Activated CD8-positive, alpha-beta memory T cell treated with anti-CD3 and anti-CD28 coated beads, Interleukin-2, amount 50 U/mL, for 48 hours (primary cell): ENCODE data around the gene SLC22A23.

ENCODE experiments used
- DNase-seq: peaks from one replicate; pipeline ENCODE4 v3.0.0-alpha.2; 2020

Gene SLC22A23

GRCh38 chr6:3468585-3468984 is 11.7 kb upstream of the SLC22A23 start:
- DNase-seq = no peak

DNA sequence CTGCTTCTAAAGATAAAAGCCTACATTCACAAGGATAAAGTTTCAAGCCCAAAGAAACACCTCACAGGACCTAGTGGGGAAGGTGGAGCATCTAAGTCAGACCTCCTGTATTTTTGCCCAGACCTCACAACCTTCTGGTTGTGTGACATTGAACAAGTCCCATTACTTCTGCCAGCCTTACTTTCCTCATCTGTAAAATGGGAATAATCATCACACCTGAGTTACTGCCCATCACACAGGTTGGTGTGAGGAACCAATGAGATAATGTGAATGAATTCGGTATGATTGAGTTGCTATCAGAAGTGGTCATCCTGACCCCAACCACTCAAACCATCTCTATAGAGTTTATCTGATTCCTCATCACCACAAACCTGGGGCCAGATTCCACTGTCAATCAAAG is 11.1 kb upstream of the SLC22A23 start:
- no peak for DNase-seq

GRCh38 chr6:3466488-3467219 is 9.8 kb upstream of the SLC22A23 start:
- DNase-seq = no peak

- no peak for DNase-seq
Measured at GRCh38 chr6:3460253-3460652, 3.4 kb upstream of the SLC22A23 start.

DNA sequence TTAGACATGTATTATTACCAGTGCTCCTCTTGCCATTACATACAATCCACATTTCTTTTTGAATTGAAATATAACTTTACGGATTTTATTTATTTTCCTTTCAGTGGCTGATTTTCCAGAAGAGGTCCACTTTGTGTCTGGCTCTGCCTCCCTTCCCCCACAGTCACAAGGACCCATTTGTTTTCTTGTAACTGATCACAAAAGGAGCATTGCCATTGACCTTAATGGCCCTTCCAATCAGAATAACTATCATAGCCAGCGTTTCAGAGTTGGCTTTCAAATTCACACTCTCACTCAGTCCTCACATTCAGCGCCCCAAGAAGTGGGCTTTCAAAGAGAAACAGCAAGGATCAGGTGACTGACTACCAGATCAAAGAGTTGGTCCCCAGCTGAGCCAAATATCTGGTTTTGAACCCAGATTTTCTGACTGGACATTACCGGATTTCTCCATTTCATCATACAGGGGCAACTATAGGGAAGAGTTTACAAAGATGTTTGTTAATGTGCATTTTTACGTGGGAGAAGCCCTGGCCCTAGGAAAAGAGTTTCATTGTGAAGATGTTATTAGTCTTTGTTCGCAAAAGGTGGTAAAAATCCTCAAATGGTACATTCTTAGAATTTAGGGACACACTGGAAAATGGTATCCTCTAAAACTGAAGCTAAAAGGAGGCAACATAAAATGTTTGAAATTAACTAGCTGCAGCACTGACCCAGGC is 2.0 kb upstream of the SLC22A23 start:
- DNase-seq = no peak

GRCh38 chr6:3457710-3458602 is 1.1 kb upstream of the SLC22A23 start:
- no peak for DNase-seq

GRCh38 chr6:3456395-3456897 is 404 bp downstream of the SLC22A23 start:
- DNase-seq = no peak

DNA sequence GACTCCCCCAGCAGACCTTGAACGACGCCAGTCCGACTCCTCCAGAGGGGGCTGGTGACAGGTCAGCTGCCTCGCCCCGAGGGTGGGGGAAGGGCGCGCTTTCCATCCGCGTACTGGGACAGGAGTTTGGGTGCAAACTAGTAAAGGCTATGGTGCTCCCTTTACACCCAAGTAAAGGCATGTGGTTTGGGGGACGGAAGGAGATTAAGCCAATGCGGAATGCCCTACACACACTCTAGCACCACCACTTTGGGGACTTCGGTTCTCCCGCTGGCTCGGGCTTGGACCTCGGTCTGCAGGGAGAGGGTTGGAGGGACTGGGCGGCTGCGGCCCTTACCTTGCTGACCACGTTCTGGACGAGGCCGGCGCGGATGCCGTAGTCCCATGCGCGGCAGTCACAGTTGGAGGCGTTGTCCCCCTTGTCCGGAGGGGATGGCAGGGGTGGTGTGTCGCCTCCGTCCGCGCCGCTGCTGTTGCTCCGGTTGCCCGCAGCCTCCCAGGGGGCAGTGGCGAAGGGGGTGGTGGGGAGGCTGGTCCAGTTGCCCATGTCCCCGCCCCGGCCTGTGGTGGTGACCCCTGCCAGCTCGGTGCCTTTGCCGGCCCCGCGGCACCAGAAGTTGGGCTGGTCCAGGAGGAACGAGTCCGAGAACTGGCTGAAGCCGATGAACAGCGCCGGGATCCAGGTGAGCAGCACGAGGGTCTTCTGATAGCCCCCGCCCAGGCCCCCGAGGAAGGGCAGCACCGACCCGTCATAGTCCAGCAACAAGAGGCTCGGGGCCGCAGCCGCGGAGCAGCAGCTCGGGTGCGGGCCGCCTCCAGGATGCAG is 1.1 kb downstream of the SLC22A23 start:
- DNase-seq = peak; percentile 61

- DNase-seq = peak; percentile 62
Measured at GRCh38 chr6:3455147-3455568, 1.7 kb downstream of the SLC22A23 start.

DNA sequence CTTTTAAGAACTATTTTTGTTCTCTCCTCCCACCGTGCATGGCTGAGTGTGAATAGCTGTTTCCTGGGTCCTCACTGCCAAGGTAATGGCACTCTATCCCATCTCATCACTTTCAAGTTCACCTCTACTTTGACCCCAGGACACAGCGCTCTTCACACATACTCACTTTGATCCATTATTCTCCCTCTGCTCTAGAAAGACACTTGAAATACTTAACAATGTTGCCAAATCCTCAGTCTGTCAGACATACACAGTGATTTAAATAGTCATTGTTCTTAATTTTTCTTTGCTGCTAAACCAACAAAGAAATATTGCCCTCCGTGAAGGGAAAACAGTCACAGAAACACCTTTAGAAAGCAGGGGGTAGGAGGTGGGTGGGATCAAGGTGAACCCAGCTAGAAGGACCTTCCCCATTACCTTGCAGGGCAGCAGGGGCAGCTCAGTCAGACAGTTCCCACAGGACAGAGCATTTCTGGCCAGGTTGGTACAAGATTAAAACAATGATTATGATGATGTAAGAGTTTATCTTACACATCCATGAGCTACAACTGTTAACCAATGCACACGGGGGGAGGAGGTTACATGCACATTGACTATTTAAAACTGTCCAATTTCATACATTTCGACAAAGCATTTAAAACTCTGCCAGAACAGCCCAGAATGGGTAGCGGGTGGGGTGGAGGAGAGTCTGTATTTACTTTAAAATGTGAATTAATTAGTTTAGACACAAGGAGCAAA is 2.4 kb downstream of the SLC22A23 start:
- DNase-seq = no peak

DNA sequence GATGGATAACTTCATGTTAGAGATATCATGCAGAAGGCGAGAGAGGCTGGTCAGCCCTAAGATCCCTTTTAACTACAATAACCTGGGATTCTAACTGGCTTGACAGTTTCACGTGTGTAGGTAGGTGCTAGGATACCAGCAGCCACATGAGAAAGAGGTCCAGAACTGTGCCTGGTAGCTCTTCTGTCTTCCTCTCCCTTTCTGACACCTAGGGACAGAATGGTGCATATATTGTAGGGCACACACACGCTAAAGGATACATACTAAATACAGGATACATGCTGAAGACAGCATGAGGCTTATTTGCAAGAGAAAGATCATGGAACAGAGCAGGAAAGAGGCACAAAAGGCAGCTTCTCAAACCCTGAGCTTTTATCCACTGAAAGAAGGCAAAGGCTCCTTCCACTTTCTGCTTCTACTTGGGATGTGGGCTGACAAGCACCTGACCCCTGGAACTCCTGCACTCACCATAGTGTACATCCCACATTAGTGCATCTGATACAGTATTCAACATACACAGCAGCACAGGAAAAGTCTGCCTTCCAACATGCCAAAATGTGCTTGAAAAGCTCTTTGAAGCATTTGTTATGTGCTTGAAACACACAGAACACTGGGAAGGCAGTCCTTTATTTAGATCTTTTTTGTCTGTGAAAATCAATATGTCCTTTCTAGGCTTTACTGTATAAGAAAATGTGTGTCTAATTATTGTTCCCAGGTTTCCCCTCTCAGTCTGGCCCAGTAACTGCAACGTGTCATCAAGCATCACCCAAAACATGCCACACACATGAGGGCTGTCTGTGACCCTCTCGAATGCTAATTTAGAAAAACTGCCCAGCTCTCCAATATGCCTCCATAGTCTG is 3.2 kb downstream of the SLC22A23 start:
- DNase-seq = no peak

- DNase-seq = no peak
Measured at GRCh38 chr6:3451498-3451897, 5.4 kb downstream of the SLC22A23 start.

DNA sequence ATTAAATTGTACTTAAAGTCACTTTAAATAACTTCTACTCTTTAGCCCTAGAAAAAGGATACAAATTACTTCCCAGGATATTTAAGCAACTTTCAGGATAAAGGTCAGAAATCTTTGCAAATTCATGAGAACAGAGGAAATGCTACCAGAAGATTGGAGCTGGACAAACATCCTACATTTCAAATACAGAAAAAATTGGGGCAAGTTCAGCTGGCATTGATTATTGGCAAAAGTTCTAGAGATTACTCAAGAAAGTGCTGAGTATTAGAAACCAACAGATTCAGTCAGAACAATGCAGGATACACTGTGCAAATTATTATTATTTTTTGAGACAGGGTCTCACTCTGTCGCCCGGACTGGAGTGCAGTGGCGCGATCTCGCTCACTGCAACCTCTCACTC is 6.0 kb downstream of the SLC22A23 start:
- DNase-seq = no peak

DNA sequence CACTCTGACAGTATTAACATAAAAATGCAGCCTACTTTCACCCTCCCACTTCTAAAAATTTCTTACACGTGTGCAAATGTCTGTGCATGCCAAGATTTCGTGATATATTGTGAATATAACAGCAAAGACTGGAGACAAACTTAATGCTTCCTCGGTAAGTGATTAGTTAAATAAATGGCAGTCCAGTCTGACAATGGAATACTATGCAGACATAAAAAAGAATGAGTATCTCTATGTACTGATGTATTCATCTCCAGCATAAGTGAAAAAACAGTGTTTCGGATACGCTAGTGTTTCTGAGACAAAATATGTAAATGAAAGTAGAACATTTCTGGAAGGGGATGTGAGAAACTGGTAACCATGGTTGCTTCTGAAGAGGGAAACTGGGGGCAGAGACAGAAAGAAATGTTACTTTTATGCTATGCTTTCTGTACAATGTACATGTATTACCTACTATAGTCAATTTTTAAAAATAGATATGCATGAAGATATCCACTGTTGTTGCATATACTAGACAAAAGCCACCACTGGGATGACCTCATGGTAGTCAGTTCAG is 7.0 kb downstream of the SLC22A23 start:
- DNase-seq = no peak

GRCh38 chr6:3449321-3449720 is 7.5 kb downstream of the SLC22A23 start:
- no peak for DNase-seq

- DNase-seq = no peak
Measured at GRCh38 chr6:3447005-3447404, 9.8 kb downstream of the SLC22A23 start.

DNA sequence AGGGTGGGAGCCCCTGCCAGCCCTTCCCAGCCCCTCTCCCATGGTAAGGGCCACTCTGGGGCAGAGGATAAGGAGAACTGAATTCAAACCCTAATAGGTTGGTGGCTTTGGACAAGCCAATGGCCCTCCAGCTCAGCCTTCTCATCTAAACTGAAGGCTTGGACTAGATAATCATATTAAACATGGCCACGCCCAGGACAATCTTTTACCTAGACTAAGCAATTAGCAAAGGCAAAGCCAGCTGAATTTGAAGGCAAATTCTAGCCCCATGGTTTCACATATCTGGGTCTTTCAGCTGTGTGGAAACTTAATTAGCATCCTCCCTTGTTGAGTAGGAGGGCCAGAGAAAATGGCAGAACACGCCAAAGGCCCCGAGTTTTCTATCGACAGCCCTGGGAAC is 10.7 kb downstream of the SLC22A23 start:
- no peak for DNase-seq

- DNase-seq = no peak
Measured at GRCh38 chr6:3444276-3445088, 12.4 kb downstream of the SLC22A23 start.

- DNase-seq = no peak
Measured at GRCh38 chr6:3443221-3443515, 13.7 kb downstream of the SLC22A23 start.
